Small intestine (tissue), 7 donors: ENCODE results near the gene ANTXR1. TPM values are rescaled to one million over a fixed set of nuclear protein-coding genes. Genes with fewer than 3 reads are reported as not detected.

Experiments used
- DNase-seq, 2 donors: peaks; one replicate each; pipeline versions ENCODE4 v3.0.0 to v3.0.0-alpha.2; 2013
- FAIRE-seq: peaks from 2 replicates; lab custom pipeline; 2012; peaks lifted over from hg19 to GRCh38; lab: Jason Lieb, UNC
- H3K27ac ChIP-seq, 3 donors: one replicate each; pipeline ENCODE4 v1.5.1; 2013; ENCODE audit warnings: low read length in 2 of 3, mild to moderate bottlenecking in 2 of 3, control low read depth in 1 of 3, inconsistent platforms in 1 of 3, low read depth in 1 of 3, moderate library complexity in 1 of 3
- H3K27me3 ChIP-seq, 3 donors: one replicate each; pipeline ENCODE4 v1.6.1; 2013; ENCODE audit warnings: low read length in 3 of 3, inconsistent platforms in 1 of 3; ENCODE audit not compliant: control insufficient read depth in 3 of 3, insufficient read depth in 3 of 3
- H3K36me3 ChIP-seq, 3 donors: one replicate each; pipeline ENCODE4 v1.6.1; 2013; ENCODE audit warnings: low read length in 3 of 3, inconsistent platforms in 1 of 3, low read depth in 1 of 3, mild to moderate bottlenecking in 1 of 3, moderate library complexity in 1 of 3; ENCODE audit not compliant: control insufficient read depth in 3 of 3, insufficient read depth in 2 of 3
- H3K4me1 ChIP-seq, 3 donors: one replicate each; pipeline ENCODE4 v1.6.1; 2013; ENCODE audit warnings: low read length in 2 of 3, inconsistent platforms in 1 of 3, low read depth in 1 of 3, mild to moderate bottlenecking in 1 of 3, moderate library complexity in 1 of 3; ENCODE audit not compliant: control insufficient read depth in 3 of 3, insufficient read depth in 2 of 3
- H3K4me3 ChIP-seq, 3 donors: one replicate each; pipeline ENCODE4 v1.5.1; 2013; ENCODE audit warnings: low read length in 3 of 3, control low read depth in 1 of 3, inconsistent platforms in 1 of 3, low read depth in 1 of 3, mild to moderate bottlenecking in 1 of 3, moderate library complexity in 1 of 3
- H3K9me3 ChIP-seq, 2 donors: one replicate each; pipeline ENCODE4 v1.6.1; 2013; ENCODE audit warnings: low read depth in 1 of 2, low read length in 1 of 2; ENCODE audit not compliant: control insufficient read depth in 2 of 2, insufficient read depth in 1 of 2
- WGBS, 3 donors: extraction: QIAGEN DNeasy Blood & Tissue Kit; methylation state at CpG; one replicate each; pipeline ENCODE4 v1.1.7; 2013; 5-methylcytosine and 5-hydroxymethylcytosine counted together
- polyA plus RNA-seq, 4 donors: library from polyadenylated mRNA; stranded (reverse) in 3 of 4; unstranded in 1 of 4; fragments of 200-250 nt in 3 of 4; fragments of 120-200 nt in 1 of 4; gene quantifications; one replicate each; pipeline versions ENCODE4 v1.2.1 to v1.2.3, GENCODE V29; 2013
- donor health status: healthy with polysubstance abuse.
- donor health status: control.
- donor health status: control.
- donor health status: Bipolar disorder and iron deficiency.
- donor health status: healthy.

ANTXR1 gene
- polyA plus RNA-seq, 4 donors, result 0.22 to 13.0 (median 7.2) TPM

DNA sequence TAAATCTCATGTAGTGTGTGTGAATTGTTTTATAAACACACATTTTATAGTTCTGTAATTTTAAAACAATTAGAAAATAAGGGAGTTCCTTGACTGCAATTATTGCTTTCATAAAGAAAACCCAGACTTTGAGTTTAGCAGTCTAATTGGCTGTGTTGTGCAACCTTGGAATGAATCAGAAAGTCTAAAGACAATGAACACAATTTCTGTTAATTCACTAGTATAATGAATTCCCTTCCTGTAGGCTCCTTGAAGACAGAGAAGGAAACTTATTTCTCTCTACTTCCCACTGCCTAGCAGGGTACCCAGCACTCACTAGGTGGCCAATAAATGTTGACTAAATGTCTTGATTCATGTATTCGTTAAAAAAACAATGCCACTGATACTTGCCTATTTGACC, 79.9 kb downstream of the ANTXR1 start:
- FAIRE-seq, result no peak

DNA sequence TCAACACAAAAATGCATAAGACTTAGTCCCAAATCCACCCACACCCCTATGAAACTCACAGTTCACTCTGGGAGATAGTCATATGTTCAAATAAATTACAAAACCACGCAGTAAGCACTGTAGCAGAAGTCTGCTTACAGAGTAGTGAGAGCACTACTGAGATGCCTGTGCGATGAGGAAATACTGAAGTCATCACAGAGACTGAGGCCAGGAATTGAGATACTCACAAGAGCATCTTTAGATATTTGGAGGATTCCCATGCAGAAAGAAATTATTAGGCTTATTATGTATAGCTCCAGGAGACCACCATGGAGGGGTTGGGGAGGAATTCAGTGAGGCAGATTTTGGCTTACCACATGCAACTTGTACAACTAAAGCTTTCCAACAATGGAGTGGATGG, 82.3 kb downstream of the ANTXR1 start:
- no peak for FAIRE-seq
- no peaks in the 10 kb centered on the region for H3K9me3 ChIP-seq
- DNase-seq, result peak in 1 of 2 donors; percentile 19
- peaks cover 0 to 3% (median 0%) of the 10 kb centered on the region in 3 donors for H3K27me3 ChIP-seq
- H3K27ac ChIP-seq, result peak overlapping the region in 2 of 3 donors; percentile 14 to 65
- peaks cover 0 to 2% (median 0%) of the 10 kb centered on the region in 3 donors for H3K36me3 ChIP-seq
- H3K4me1 ChIP-seq, result no peaks in the 10 kb centered on the region
- no peak overlapping the region for H3K4me3 ChIP-seq
- WGBS, 3 donors, result 63 to 81% (median 71%) methylated on average over 2 of the region's 2 CpGs

More for the DNA sequence above, 79.9 kb downstream of the ANTXR1 start:
- no peak for DNase-seq
- no peak overlapping the region for H3K4me3 ChIP-seq
- no peaks in the 10 kb centered on the region for H3K9me3 ChIP-seq
- peaks cover 0 to 6% (median 2%) of the 10 kb centered on the region in 3 donors for H3K27me3 ChIP-seq
- H3K27ac ChIP-seq, result no peak overlapping the region
- H3K4me1 ChIP-seq, result no peaks in the 10 kb centered on the region
- WGBS, 3 donors, result 87 to 88% (median 88%) methylated on average over 1 of the region's 1 CpG
- H3K36me3 ChIP-seq, result peaks cover 0 to 7% (median 0%) of the 10 kb centered on the region in 3 donors

DNA sequence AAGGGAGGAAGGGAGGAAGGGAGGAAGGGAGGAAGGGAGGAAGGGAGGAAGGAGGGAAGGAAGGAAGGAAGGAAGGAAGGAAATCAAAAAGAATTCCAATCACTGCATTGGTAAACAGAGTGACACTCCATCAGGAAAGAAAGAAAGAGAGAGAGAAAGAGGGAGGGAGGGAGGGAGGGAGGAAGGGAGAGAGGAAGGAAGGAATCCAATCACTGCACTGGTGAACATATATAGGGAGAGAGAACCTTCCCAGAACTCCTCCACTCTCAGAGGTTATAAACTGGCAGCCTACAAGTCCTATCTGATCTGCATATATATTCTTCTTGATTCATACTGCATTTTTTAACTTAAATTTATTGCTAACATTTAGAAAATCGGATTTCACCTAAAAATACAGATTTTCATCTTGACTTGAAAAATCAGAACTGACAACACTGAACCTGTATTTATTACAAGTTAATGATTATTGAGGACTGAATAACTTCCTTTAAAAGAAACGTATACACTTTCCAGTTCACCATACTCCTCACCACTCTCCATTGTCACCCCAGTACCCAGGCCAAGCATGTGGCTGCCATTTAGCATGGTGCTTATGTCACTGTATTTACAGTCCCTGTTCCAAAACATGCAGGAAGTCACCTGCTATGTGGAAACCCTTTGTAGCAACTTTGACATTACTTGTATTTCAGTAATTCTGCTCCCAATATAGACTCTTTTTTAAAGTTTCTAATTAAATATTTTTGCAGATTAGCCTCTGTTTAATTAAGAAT, 83.5 kb downstream of the ANTXR1 start:
- no peak overlapping the region for H3K4me3 ChIP-seq
- FAIRE-seq, result no peak

DNA sequence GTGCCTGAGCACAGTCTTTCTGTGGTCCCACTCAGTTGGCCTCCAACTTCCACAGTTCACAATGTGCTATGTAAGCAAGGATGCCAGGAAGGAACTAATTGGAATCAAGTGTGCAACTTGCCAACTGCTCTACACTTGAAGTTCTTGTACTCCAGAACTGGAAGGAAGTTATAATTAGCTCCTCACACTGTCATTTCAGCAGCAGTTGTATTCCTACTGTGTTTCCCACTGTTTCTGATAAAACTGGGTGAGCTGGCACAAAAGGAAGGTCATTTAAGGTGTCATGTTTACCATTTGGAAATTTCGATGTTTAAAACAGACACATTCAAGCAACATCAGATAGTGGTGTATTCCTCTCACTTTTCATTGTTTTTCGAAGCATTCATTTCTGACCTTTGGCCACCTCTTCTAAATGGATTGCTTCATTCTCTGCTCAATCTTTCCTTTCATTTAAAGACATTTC, 84.2 kb downstream of the ANTXR1 start:
- DNase-seq, result peak in 1 of 2 donors; percentile 12
- Histone ChIP-seq H3K4me3 (no peak overlapping the region), H3K36me3 (peaks cover 0 to 2% (median 0%) of the 10 kb centered on the region in 3 donors), H3K4me1 (no peaks in the 10 kb centered on the region), H3K27ac (no peak overlapping the region), H3K9me3 (no peaks in the 10 kb centered on the region), H3K27me3 (no peaks in the 10 kb centered on the region)
- 6 to 44% (median 27%) methylated on average over 2 of the region's 2 CpGs for WGBS, 3 donors
- no peak for FAIRE-seq

More for the DNA sequence above, 83.5 kb downstream of the ANTXR1 start:
- Histone ChIP-seq H3K27me3 (no peaks in the 10 kb centered on the region), H3K27ac (no peak overlapping the region), H3K9me3 (no peaks in the 10 kb centered on the region), H3K4me1 (no peaks in the 10 kb centered on the region), H3K36me3 (peaks cover 0 to 2% (median 0%) of the 10 kb centered on the region in 3 donors)
- no peak for DNase-seq
- WGBS, 3 donors, result 51 to 71% (median 52%) methylated on average over 2 of the region's 2 CpGs

DNA sequence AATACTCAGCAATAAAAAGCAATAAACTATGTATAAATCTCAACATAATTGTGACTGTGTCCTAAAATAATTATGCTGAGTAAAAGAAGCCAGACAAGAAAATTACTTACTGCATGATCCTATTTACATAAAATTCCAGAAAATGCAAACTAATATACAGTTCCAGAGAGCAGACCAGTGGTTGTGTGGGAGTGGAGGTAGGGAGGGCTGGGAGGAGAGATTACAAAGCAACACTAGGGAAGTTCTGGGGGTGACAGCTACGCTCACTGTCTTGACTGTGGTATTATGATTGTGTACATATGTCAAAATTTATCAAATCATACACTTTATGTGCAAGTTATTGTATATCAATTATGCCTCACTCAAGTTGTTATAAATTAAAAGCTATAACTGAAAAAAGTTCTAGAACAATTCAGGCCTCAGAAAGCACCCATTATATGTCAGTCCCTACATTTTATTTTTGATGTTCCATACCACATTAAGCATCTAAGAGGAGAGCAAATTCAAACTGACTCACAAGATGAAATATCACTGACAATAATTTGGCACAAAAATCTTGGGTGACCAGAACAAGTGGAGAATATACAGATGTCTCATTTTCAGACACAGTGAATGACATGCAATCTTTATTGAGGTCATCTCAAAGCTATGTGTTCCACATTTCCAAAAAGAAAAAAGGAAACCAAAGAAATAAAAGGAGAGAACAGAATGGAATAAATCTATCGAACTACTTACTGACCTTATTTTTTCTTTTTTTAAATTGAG, 85.1 kb downstream of the ANTXR1 start:
- FAIRE-seq, result no peak
- H3K27ac ChIP-seq, result no peak overlapping the region
- 77 to 85% (median 80%) methylated on average over 2 of the region's 2 CpGs for WGBS, 3 donors

DNA sequence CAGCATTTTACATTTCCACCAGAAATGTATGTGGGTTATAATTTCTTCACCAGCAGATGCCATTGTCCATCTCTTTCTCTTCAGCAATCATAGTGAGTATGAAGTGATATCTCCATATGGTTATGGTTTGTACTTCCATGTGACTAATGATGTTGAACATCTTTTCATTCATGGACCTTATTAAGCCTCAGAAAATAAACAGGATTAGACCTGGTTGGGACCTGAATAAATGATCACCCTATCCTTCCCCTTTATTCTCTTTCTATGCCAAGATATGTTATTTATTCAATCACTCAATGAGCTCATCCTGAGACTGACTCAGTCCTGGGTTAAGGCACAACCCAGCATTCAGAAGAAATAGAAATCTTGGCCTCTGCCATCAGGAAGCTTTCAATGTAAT, 86.6 kb downstream of the ANTXR1 start:
- Histone ChIP-seq H3K27ac (no peak overlapping the region), H3K36me3 (peaks cover 0 to 5% (median 0%) of the 10 kb centered on the region in 3 donors), H3K4me3 (no peak overlapping the region), H3K27me3 (no peaks in the 10 kb centered on the region), H3K9me3 (no peaks in the 10 kb centered on the region), H3K4me1 (no peaks in the 10 kb centered on the region)
- no peak for FAIRE-seq
- DNase-seq, result no peak

More for the DNA sequence above, 85.1 kb downstream of the ANTXR1 start:
- Histone ChIP-seq H3K4me3 (no peak overlapping the region), H3K36me3 (peaks cover 0 to 6% (median 0%) of the 10 kb centered on the region in 3 donors), H3K9me3 (no peaks in the 10 kb centered on the region), H3K27me3 (no peaks in the 10 kb centered on the region), H3K4me1 (no peaks in the 10 kb centered on the region)
- DNase-seq, result no peak

DNA sequence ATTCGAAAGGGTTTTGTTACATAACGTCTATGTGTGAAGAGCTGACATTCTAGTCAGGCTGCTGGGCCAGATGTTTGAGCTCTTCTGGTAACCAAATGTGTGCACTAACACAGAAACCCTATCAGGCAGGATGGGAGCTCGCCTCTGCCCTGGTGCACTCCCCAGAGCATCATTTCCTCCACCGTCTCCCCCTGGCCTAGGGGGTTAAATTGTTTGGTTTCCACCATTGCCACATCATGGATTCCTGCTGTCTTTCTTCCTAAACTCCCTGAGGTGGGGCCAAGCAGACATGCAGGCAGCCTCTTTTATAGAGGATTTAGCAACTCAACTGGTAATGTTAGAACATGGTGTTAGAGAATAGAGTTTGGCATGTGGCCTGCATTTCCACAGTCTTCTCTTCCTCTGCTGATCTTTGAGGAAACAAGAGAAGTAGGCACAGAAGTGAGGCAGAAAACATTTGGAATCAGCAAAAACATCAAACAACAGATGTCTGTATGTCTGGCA, 87.3 kb downstream of the ANTXR1 start:
- Histone ChIP-seq H3K27me3 (no peaks in the 10 kb centered on the region), H3K4me3 (no peak overlapping the region), H3K9me3 (no peaks in the 10 kb centered on the region), H3K36me3 (peaks cover 0 to 4% (median 0%) of the 10 kb centered on the region in 3 donors), H3K4me1 (no peaks in the 10 kb centered on the region), H3K27ac (no peak overlapping the region)
- FAIRE-seq, result no peak
- WGBS, 3 donors, result 65 to 88% (median 70%) methylated on average over 4 of the region's 4 CpGs
- no peak for DNase-seq

DNA sequence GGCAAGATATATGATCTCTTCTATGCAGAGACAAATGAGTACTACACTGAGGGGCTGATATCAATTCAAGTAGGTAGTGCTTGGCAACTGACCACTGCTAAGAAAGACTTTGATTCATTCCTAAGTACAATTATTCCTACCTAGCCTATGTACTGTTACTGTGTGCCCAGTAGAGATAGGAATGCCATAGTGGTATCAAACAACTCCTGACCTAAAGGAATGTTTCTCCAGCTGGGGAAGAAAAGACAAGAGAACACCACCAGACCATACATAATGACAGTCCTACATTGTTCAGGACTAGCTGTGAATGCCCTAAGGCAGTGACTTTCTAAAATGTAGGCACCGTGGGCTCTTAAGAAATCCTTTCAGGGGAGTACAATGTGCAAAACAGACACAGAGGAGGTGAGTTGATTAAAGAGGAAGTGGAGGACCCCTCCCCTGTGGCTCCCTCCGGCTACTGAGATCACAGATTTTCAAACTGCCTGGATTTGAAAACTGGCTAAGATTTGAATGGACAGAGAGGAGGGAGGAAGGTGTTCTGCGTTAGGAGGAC, 89.1 kb downstream of the ANTXR1 start:
- Histone ChIP-seq H3K9me3 (no peaks in the 10 kb centered on the region), H3K4me1 (no peaks in the 10 kb centered on the region), H3K4me3 (no peak overlapping the region), H3K27me3 (no peaks in the 10 kb centered on the region), H3K27ac (no peak overlapping the region), H3K36me3 (peaks cover 0 to 4% (median 0%) of the 10 kb centered on the region in 3 donors)
- no peak for DNase-seq
- WGBS, 3 donors, result 82 to 93% (median 87%) methylated on average over 3 of the region's 3 CpGs
- no peak for FAIRE-seq
